ENCODE data around the gene RHOT1.

The RHOT1 gene

DNA sequence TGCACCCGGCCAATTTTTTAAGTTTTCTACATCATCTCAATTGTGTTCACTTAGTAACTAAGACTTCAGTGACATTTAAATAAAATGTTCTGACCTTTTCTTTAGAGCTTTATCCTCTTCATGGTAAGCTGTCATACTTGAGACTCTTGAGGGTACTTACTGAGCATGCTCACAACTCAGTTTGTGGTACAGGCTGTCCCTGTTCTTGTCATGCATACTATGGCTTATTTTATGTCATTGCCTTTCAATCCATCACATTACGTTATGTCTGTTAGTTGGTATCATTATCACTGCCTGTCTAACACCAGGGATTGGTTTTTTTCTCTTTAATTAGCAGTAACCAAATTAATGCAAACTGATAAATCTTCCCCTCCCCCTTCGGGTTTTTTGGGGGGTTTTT lies 81.4 kb downstream of the RHOT1 start:
- no peak for TF ChIP-seq CTCF (IDR thresholded peaks at IDR 0.05; ENCODE audit: low read depth, low read length, missing control alignments)
- DNase-seq, result no peak
- in situ Hi-C loops (cut with HindIII; ENCODE audit: low pct_ligation_motif_present, low sequenced_read_pairs), result no loop called here
- Histone ChIP-seq H3K4me3 (ENCODE audit: low read depth, low read length) (no peak overlapping the region), H3K27ac (no peak overlapping the region), H3K27me3 (replicated peaks) (no peaks in the 10 kb centered on the region), H3K36me3 (replicated peaks) (no peaks in the 10 kb centered on the region)

DNA sequence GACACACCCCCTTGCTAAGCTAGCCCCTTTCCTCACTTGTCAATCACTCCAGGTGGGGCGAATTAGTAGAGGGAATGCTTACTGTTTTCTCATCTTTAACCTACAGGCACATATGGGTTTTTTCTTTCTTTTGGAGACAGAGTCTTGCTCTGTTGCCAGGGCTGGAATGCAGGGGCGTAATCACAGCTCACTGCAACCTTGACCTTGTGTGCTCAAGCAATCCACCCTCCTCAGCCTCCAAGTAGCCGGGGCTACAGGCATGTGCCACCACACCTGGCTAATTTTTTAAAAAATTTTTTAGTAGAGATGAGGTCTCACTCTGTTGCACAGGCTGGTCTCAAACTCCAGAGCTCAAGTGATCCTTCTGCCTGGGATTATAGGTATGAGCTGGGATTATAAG lies 84.6 kb downstream of the RHOT1 start:
- Histone ChIP-seq H3K27ac (no peak overlapping the region), H3K36me3 (replicated peaks) (no peaks in the 10 kb centered on the region), H3K27me3 (replicated peaks) (no peaks in the 10 kb centered on the region), H3K4me3 (ENCODE audit: low read depth, low read length) (no peak overlapping the region)
- no peak for DNase-seq
- TF ChIP-seq CTCF (IDR thresholded peaks at IDR 0.05; ENCODE audit: low read depth, low read length, missing control alignments), result no peak
- in situ Hi-C loops (cut with HindIII; ENCODE audit: low pct_ligation_motif_present, low sequenced_read_pairs), result no loop called here

- no peak for DNase-seq
- no peak for TF ChIP-seq CTCF (IDR thresholded peaks at IDR 0.05; ENCODE audit: low read depth, low read length, missing control alignments)
- in situ Hi-C loops (cut with HindIII; ENCODE audit: low pct_ligation_motif_present, low sequenced_read_pairs), result no loop called here
- Histone ChIP-seq H3K36me3 (replicated peaks) (no peaks in the 10 kb centered on the region), H3K27ac (no peak overlapping the region), H3K27me3 (replicated peaks) (no peaks in the 10 kb centered on the region), H3K4me3 (ENCODE audit: low read depth, low read length) (no peak overlapping the region)
These were observed 85.6 kb downstream of the RHOT1 start for GRCh38 chr17:32227910-32228309.

- H3K27ac ChIP-seq, result no peak overlapping the region
- TF ChIP-seq CTCF (IDR thresholded peaks at IDR 0.05; ENCODE audit: low read depth, low read length, missing control alignments), result no peak
- no peak for DNase-seq
- in situ Hi-C loops (cut with HindIII; ENCODE audit: low pct_ligation_motif_present, low sequenced_read_pairs), result no loop called here
- no peaks in the 10 kb centered on the region for H3K36me3 ChIP-seq (replicated peaks)
- no peaks in the 10 kb centered on the region for H3K27me3 ChIP-seq (replicated peaks)
- no peak overlapping the region for H3K4me3 ChIP-seq (ENCODE audit: low read depth, low read length)
These were observed 93.3 kb downstream of the RHOT1 start for GRCh38 chr17:32235588-32235987.

- DNase-seq, result no peak
- no peak overlapping the region for H3K27ac ChIP-seq
- H3K36me3 ChIP-seq (replicated peaks), result no peaks in the 10 kb centered on the region
- no peak overlapping the region for H3K4me3 ChIP-seq (ENCODE audit: low read depth, low read length)
- in situ Hi-C loops (cut with HindIII; ENCODE audit: low pct_ligation_motif_present, low sequenced_read_pairs), result no loop called here
- H3K27me3 ChIP-seq (replicated peaks), result no peaks in the 10 kb centered on the region
- TF ChIP-seq CTCF (IDR thresholded peaks at IDR 0.05; ENCODE audit: low read depth, low read length, missing control alignments), result no peak
These were observed 97.2 kb downstream of the RHOT1 start for GRCh38 chr17:32239456-32239855.

GRCh38 chr17:32240750-32241149 lies 98.4 kb downstream of the RHOT1 start:
- in situ Hi-C loops (cut with HindIII; ENCODE audit: low pct_ligation_motif_present, low sequenced_read_pairs), result no loop called here
- DNase-seq, result peak; percentile 27
- no peak overlapping the region for H3K27ac ChIP-seq
- H3K36me3 ChIP-seq (replicated peaks), result no peaks in the 10 kb centered on the region
- no peak for TF ChIP-seq CTCF (IDR thresholded peaks at IDR 0.05; ENCODE audit: low read depth, low read length, missing control alignments)
- H3K27me3 ChIP-seq (replicated peaks), result no peaks in the 10 kb centered on the region
- H3K4me3 ChIP-seq (ENCODE audit: low read depth, low read length), result no peak overlapping the region

Measured in brain microvascular endothelial cell (primary cell).